Vagina (tissue), 2 donors: Measurements from ENCODE around the gene CLEC9A.

Experiments used
- POLR2A ChIP-seq, 2 donors: fragments of 450-650 bp; IDR thresholded peaks; one replicate each; pipeline ENCODE4 v1.6.1; 2017; ENCODE audit warnings: antibody characterized with exemption in 2 of 2, mild to moderate bottlenecking in 2 of 2, moderate library complexity in 2 of 2
- TF ChIP-seq, protein P1 (sequence below), 3 experiments: fragments of 450-650 bp in 2 of 3; fragments of 200-600 bp in 1 of 3; sonication (generic) in 1 of 3; IDR thresholded peaks; one replicate each; pipeline ENCODE4 v1.5.1; 2017 to 2019; ENCODE audit warnings: antibody characterized with exemption in 3 of 3, mild to moderate bottlenecking in 2 of 3, moderate library complexity in 2 of 3

- TF ChIP-seq, protein P1, sequence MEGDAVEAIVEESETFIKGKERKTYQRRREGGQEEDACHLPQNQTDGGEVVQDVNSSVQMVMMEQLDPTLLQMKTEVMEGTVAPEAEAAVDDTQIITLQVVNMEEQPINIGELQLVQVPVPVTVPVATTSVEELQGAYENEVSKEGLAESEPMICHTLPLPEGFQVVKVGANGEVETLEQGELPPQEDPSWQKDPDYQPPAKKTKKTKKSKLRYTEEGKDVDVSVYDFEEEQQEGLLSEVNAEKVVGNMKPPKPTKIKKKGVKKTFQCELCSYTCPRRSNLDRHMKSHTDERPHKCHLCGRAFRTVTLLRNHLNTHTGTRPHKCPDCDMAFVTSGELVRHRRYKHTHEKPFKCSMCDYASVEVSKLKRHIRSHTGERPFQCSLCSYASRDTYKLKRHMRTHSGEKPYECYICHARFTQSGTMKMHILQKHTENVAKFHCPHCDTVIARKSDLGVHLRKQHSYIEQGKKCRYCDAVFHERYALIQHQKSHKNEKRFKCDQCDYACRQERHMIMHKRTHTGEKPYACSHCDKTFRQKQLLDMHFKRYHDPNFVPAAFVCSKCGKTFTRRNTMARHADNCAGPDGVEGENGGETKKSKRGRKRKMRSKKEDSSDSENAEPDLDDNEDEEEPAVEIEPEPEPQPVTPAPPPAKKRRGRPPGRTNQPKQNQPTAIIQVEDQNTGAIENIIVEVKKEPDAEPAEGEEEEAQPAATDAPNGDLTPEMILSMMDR (IDR thresholded peaks at IDR 0.05), result no peak
- TF ChIP-seq POLR2A (IDR thresholded peaks at IDR 0.05), result no peak
Measured at GRCh38 chr12:10072131-10072530, 41.6 kb downstream of the CLEC9A start.
